ENCODE data around the gene PTPN3.

Gene PTPN3

DNA sequence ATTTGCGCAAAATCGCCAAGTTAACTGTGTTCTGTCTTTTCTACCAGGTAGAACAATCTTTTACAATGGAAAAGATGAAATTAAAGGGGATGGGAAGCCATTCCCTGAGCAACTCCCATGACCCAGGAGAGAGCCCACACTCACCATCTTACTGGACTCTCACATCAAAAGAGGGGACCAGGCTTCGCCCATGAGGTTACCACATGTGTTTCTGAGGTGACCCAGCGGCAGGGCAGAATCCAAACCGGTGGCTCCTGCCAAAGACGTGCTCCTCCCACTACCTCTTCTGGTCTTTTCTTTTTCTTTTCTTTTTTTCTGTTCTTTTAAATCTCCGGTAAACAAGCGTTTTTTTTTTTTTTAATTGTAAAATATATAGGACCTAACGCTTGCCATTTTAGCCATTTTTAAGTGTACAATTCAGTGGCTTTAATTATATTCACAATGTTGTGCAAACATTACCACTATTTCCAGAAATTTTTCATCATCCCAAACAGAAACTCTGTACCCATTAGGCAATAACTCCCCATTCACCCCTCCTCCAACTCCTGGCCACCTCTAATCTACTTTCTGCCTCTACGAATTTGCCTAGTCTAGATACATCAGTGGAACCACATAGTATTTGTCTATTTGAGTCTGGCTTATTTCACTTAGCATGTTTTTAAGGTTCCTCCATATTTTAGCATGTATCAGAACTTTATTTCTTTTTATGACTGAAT, 19.3 kb downstream of the PTPN3 start:
- Histone ChIP-seq H3K27me3 (ENCODE audit: low read length) (no peaks in the 10 kb centered on the region), H3K27ac (ENCODE audit: low read depth, low read length) (no peak overlapping the region), H3K9ac (ENCODE audit: low read length) (no peak overlapping the region), H3K4me3 (ENCODE audit: insufficient read depth, low read length, poor library complexity, severe bottlenecking) (no peak overlapping the region), H2AFZ (ENCODE audit: low read depth, low read length, severe bottlenecking) (no peak overlapping the region), H3K36me3 (ENCODE audit: low read length) (no peaks in the 10 kb centered on the region), H3F3A (ENCODE audit: insufficient read depth) (no peaks in the 10 kb centered on the region), H3K4me2 (ENCODE audit: low read depth, low read length, poor library complexity, severe bottlenecking) (no peak overlapping the region), H3K9me3 (ENCODE audit: insufficient read depth, low read length) (no peaks in the 10 kb centered on the region), H4K20me1 (ENCODE audit: low read depth, low read length) (no peaks in the 10 kb centered on the region), H3K9me2 (replicated peaks; ENCODE audit: insufficient read depth, low read length) (no peaks in the 10 kb centered on the region), H3K79me2 (ENCODE audit: insufficient read depth, low read length) (no peaks in the 10 kb centered on the region)
- TF ChIP-seq EZH2phosphoT487 (conservative IDR thresholded peaks at IDR 0.05; ENCODE audit: low read length): no peak
- no peak for TF ChIP-seq CTCF (IDR thresholded peaks at IDR 0.05; ENCODE audit: insufficient read depth, low read length, poor library complexity, severe bottlenecking)

- Histone ChIP-seq H3K27me3 (ENCODE audit: low read length) (no peaks in the 10 kb centered on the region), H2AFZ (ENCODE audit: low read depth, low read length, severe bottlenecking) (no peak overlapping the region), H3K27ac (ENCODE audit: low read depth, low read length) (no peak overlapping the region), H3K79me2 (ENCODE audit: insufficient read depth, low read length) (no peaks in the 10 kb centered on the region), H3K9ac (ENCODE audit: low read length) (no peak overlapping the region), H4K20me1 (ENCODE audit: low read depth, low read length) (no peaks in the 10 kb centered on the region), H3K9me2 (replicated peaks; ENCODE audit: insufficient read depth, low read length) (no peaks in the 10 kb centered on the region), H3K4me3 (ENCODE audit: insufficient read depth, low read length, poor library complexity, severe bottlenecking) (no peak overlapping the region), H3K4me2 (ENCODE audit: low read depth, low read length, poor library complexity, severe bottlenecking) (no peak overlapping the region), H3K36me3 (ENCODE audit: low read length) (no peaks in the 10 kb centered on the region), H3K9me3 (ENCODE audit: insufficient read depth, low read length) (no peaks in the 10 kb centered on the region), H3F3A (ENCODE audit: insufficient read depth) (no peaks in the 10 kb centered on the region)
- TF ChIP-seq CTCF (IDR thresholded peaks at IDR 0.05; ENCODE audit: insufficient read depth, low read length, poor library complexity, severe bottlenecking) (no peak), EZH2phosphoT487 (conservative IDR thresholded peaks at IDR 0.05; ENCODE audit: low read length) (no peak)
Observed at GRCh38 chr9:109478051-109478563, 20.0 kb downstream of the PTPN3 start.

DNA sequence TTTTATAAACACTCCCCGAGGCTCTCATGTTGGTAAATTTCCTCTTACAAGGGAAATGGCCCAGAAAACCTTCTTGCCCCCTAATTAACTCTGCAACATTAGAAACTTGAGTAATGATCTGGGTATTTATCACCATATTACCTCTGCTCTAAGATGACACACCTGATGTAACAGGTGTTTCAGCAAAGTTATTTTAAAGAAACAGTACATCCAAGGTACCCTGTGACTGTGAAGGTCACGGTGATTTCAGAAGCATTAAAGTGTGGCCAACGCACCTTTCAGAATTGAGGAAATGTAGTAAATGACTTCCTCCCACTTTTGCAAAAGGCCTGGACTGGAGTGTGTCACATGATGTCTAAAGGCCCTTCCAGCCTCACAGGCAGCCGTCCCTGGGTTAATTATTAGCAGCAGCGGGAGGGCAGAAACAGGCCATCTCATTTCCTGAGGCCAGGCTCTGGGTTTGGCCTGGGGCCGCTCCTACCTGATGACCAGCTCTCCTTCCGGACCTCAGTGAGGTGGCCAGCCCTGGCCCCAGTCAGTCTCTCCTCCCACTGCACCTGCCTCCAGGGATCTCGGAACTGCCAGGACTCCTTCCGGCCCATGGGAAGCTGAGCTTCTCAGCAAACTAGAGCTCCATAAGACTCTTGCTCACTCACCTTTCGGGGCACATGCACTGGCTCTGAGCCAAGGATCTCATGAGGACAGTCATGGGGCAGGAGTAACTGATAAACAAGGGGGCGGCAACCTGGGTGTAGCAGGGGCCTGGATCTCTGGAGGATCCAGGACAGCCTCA, 20.7 kb downstream of the PTPN3 start:
- Histone ChIP-seq H3K9me2 (replicated peaks; ENCODE audit: insufficient read depth, low read length) (no peaks in the 10 kb centered on the region), H3K27ac (ENCODE audit: low read depth, low read length) (no peak overlapping the region), H3K4me2 (ENCODE audit: low read depth, low read length, poor library complexity, severe bottlenecking) (no peak overlapping the region), H2AFZ (ENCODE audit: low read depth, low read length, severe bottlenecking) (no peak overlapping the region), H3K36me3 (ENCODE audit: low read length) (no peaks in the 10 kb centered on the region), H3K79me2 (ENCODE audit: insufficient read depth, low read length) (no peaks in the 10 kb centered on the region), H3K9ac (ENCODE audit: low read length) (no peak overlapping the region), H3K27me3 (ENCODE audit: low read length) (no peaks in the 10 kb centered on the region), H4K20me1 (ENCODE audit: low read depth, low read length) (no peaks in the 10 kb centered on the region), H3F3A (ENCODE audit: insufficient read depth) (no peaks in the 10 kb centered on the region), H3K4me3 (ENCODE audit: insufficient read depth, low read length, poor library complexity, severe bottlenecking) (no peak overlapping the region), H3K9me3 (ENCODE audit: insufficient read depth, low read length) (no peaks in the 10 kb centered on the region)
- TF ChIP-seq CTCF (IDR thresholded peaks at IDR 0.05; ENCODE audit: insufficient read depth, low read length, poor library complexity, severe bottlenecking): no peak
- no peak for TF ChIP-seq EZH2phosphoT487 (conservative IDR thresholded peaks at IDR 0.05; ENCODE audit: low read length)

All from SU-DHL-6 (cell line).